BLaER1 treated with 17β-estradiol and CSF1 and Interleukin-3, amounts not matched to agents 10 nM and 100 nM (cell line): ENCODE data around the gene LRRC7.

Experiments
- H3K27ac ChIP-seq, 11 experiments: shearing (Covaris generic); formaldehyde crosslinking; 2 replicates each; pipeline ENCODE4 v1.8.1; 2022
- H3K27me3 ChIP-seq, 11 experiments: shearing (Covaris generic); formaldehyde crosslinking; 2 replicates each; pipeline ENCODE4 v1.8.1; 2022
- H3K36me3 ChIP-seq, 11 experiments: shearing (Covaris generic); formaldehyde crosslinking; 2 replicates each; pipeline ENCODE4 v1.8.1; 2022
- H3K4me1 ChIP-seq, 10 experiments: shearing (Covaris generic); formaldehyde crosslinking; 2 replicates each; pipeline ENCODE4 v1.8.1; 2022
- H3K4me2 ChIP-seq, 11 experiments: shearing (Covaris generic); formaldehyde crosslinking; 2 replicates each; pipeline ENCODE4 v1.8.1; 2022
- H3K4me3 ChIP-seq, 10 experiments: shearing (Covaris generic); formaldehyde crosslinking; 2 replicates each; pipeline ENCODE4 v1.8.1; 2022
- H3K9ac ChIP-seq, 11 experiments: shearing (Covaris generic); formaldehyde crosslinking; 2 replicates each; pipeline ENCODE4 v1.8.1; 2022
- H3K9me3 ChIP-seq, 11 experiments: shearing (Covaris generic); formaldehyde crosslinking; replicated peaks in 1 of 11; 2 replicates each; pipeline ENCODE4 v1.8.1; 2022
- H4K20me1 ChIP-seq, 11 experiments: shearing (Covaris generic); formaldehyde crosslinking; 2 replicates each; pipeline ENCODE4 v1.8.1; 2022
- Cebpa-rat ChIP-seq, 11 experiments: shearing (Covaris generic); IDR thresholded peaks; 2 replicates each; pipeline ENCODE4 v1.8.1; 2022

The LRRC7 gene

GRCh38 chr1:69567652-69568420 is at the start of gene LRRC7:
Gene LRRC7 (plus strand): TSS chr1:69567922. CDS start chr1:69568640, 718 bp downstream.
- peaks cover 16 to 27% (median 18%) of the 10 kb centered on the region in 11 experiments for H3K9me3 ChIP-seq
- no peaks in the 10 kb centered on the region for H4K20me1 ChIP-seq
- H3K4me2 ChIP-seq: no peak within 1 kb of the TSS
- H3K9ac ChIP-seq: no peak within 1 kb of the TSS
- H3K4me3 ChIP-seq: no peak within 1 kb of the TSS
- no peak for TF ChIP-seq Cebpa-rat (IDR thresholded peaks at IDR 0.05)
- no peaks in the 10 kb centered on the region for H3K27me3 ChIP-seq
- no peaks in the 10 kb centered on the region for H3K4me1 ChIP-seq
- no peak within 1 kb of the TSS for H3K27ac ChIP-seq
- no peaks in the 10 kb centered on the region for H3K36me3 ChIP-seq

GRCh38 chr1:69519006-69519405 is 48.7 kb upstream of the LRRC7 start:
- Histone ChIP-seq H3K9ac (no peak overlapping the region), H3K27me3 (no peaks in the 10 kb centered on the region), H3K4me1 (no peaks in the 10 kb centered on the region), H3K4me2 (no peak overlapping the region), H3K27ac (no peak overlapping the region), H3K9me3 (no peaks in the 10 kb centered on the region), H3K4me3 (no peak overlapping the region), H4K20me1 (no peaks in the 10 kb centered on the region), H3K36me3 (no peaks in the 10 kb centered on the region)
- no peak for TF ChIP-seq Cebpa-rat (IDR thresholded peaks at IDR 0.05)

DNA sequence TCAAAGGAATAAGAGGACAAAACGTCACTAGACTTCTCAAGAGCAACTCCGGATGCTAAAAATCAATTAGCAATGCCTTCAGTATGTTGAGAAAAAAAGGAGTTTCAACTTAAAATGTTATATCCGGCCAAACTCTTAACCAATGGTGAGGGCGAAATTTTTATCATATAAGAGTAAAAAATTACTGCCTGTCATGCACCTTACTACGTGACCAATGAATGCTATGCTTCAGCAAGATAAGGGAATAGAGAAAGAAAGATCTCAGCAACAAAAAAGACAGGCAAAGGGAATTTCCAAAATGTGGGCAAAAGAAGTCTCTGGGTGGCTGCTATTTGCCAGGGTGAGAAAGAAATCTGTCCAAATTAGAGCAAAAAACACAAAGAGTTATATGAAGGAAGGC is 47.4 kb upstream of the LRRC7 start:
- Histone ChIP-seq H3K4me3 (no peak overlapping the region), H3K36me3 (no peaks in the 10 kb centered on the region), H3K4me2 (no peak overlapping the region), H4K20me1 (no peaks in the 10 kb centered on the region), H3K27me3 (no peaks in the 10 kb centered on the region), H3K4me1 (no peaks in the 10 kb centered on the region), H3K9ac (no peak overlapping the region), H3K27ac (no peak overlapping the region), H3K9me3 (no peaks in the 10 kb centered on the region)
- TF ChIP-seq Cebpa-rat (IDR thresholded peaks at IDR 0.05): no peak

GRCh38 chr1:69523032-69523431 is 44.7 kb upstream of the LRRC7 start:
- Histone ChIP-seq H3K9ac (no peak overlapping the region), H3K9me3 (peaks cover 0 to 10% (median 0%) of the 10 kb centered on the region in 11 experiments; a peak in 2 of 22 replicates), H3K27ac (no peak overlapping the region), H3K4me3 (no peak overlapping the region), H3K27me3 (no peaks in the 10 kb centered on the region), H3K4me2 (no peak overlapping the region), H4K20me1 (no peaks in the 10 kb centered on the region), H3K36me3 (no peaks in the 10 kb centered on the region), H3K4me1 (no peaks in the 10 kb centered on the region)
- no peak for TF ChIP-seq Cebpa-rat (IDR thresholded peaks at IDR 0.05)

DNA sequence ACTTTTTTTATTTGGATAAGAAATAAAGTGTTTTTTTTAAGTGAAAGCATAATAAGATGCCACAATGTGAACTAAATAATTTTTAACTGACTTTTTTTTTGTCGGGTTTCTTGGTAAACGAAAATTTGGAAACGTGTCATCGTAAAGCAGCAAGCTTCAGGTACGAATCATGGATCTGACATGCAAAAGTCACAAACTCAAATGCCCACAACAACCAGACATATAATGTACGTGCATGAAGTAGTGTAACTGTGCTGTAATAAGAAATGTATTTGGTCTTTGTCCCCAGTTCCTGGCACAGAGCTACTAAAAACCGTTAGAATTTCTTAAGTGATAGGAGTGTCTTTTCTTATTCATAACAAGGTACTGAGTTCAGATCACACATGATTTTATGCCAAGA is 44.3 kb upstream of the LRRC7 start:
- H3K27me3 ChIP-seq: no peaks in the 10 kb centered on the region
- H3K9me3 ChIP-seq: peaks cover 0 to 10% (median 0%) of the 10 kb centered on the region in 11 experiments; a peak in 2 of 22 replicates
- no peaks in the 10 kb centered on the region for H3K4me1 ChIP-seq
- no peak overlapping the region for H3K9ac ChIP-seq
- no peaks in the 10 kb centered on the region for H4K20me1 ChIP-seq
- H3K4me3 ChIP-seq: no peak overlapping the region
- no peak for TF ChIP-seq Cebpa-rat (IDR thresholded peaks at IDR 0.05)
- no peaks in the 10 kb centered on the region for H3K36me3 ChIP-seq
- H3K27ac ChIP-seq: no peak overlapping the region
- H3K4me2 ChIP-seq: no peak overlapping the region

DNA sequence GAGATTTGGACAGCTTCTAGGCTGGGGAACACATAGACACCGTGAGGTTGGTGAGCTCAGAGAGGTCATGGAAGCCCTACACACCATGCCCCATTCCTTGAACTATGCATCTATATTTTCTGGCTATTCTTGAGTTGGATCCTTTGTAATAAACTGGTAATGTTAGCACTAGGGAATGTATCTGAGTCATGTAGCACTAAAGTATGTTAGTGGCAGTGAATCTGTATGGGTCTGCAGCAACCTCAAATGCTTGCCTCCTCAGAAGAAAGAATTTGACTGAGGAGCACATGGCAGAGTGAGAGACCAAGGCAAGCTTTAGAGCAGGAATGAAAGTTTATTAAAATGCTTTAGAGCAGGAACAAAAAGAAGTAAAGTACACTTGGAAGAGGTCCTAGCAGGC is 43.7 kb upstream of the LRRC7 start:
- H3K27ac ChIP-seq: no peak overlapping the region
- peaks cover 0 to 10% (median 0%) of the 10 kb centered on the region in 11 experiments; a peak in 2 of 22 replicates for H3K9me3 ChIP-seq
- no peak overlapping the region for H3K9ac ChIP-seq
- no peak overlapping the region for H3K4me2 ChIP-seq
- no peaks in the 10 kb centered on the region for H3K4me1 ChIP-seq
- H3K36me3 ChIP-seq: no peaks in the 10 kb centered on the region
- TF ChIP-seq Cebpa-rat (IDR thresholded peaks at IDR 0.05): no peak
- no peak overlapping the region for H3K4me3 ChIP-seq
- H4K20me1 ChIP-seq: no peaks in the 10 kb centered on the region
- H3K27me3 ChIP-seq: no peaks in the 10 kb centered on the region

DNA sequence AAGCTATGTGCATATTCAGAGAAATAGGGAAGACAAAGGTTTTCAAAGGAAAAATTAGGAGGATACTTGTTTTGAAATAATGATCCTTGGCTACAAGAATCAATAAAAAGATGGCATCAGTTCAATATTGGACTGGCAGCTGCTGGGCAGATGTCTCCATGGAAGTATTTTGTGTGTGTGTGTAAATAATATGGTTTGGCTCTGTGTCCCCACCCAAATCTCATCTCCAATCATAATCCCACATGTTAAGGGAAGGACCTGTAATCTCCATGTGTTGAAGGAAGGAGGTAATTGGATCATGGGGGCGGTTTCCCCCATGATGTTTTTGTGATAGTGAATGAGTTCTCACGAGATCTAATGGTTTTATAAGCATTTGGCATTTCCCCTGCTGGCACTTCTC is 40.4 kb upstream of the LRRC7 start:
- H3K4me1 ChIP-seq: no peaks in the 10 kb centered on the region
- no peak overlapping the region for H3K9ac ChIP-seq
- no peak overlapping the region for H3K4me2 ChIP-seq
- H3K36me3 ChIP-seq: no peaks in the 10 kb centered on the region
- H3K27ac ChIP-seq: no peak overlapping the region
- peaks cover 0 to 10% (median 0%) of the 10 kb centered on the region in 11 experiments; a peak in 2 of 22 replicates for H3K9me3 ChIP-seq
- no peak for TF ChIP-seq Cebpa-rat (IDR thresholded peaks at IDR 0.05)
- H3K4me3 ChIP-seq: no peak overlapping the region
- H4K20me1 ChIP-seq: no peaks in the 10 kb centered on the region
- no peaks in the 10 kb centered on the region for H3K27me3 ChIP-seq

- Histone ChIP-seq H3K9me3 (peaks cover 0 to 10% (median 0%) of the 10 kb centered on the region in 11 experiments; a peak in 2 of 22 replicates), H3K4me1 (no peaks in the 10 kb centered on the region), H3K4me3 (no peak overlapping the region), H3K9ac (no peak overlapping the region), H3K36me3 (no peaks in the 10 kb centered on the region), H4K20me1 (no peaks in the 10 kb centered on the region), H3K4me2 (no peak overlapping the region), H3K27ac (no peak overlapping the region), H3K27me3 (no peaks in the 10 kb centered on the region)
- TF ChIP-seq Cebpa-rat (IDR thresholded peaks at IDR 0.05): no peak
Measured at GRCh38 chr1:69528376-69528775, 39.3 kb upstream of the LRRC7 start.

- Histone ChIP-seq H3K27me3 (no peaks in the 10 kb centered on the region), H3K4me2 (no peak overlapping the region), H3K9ac (no peak overlapping the region), H3K36me3 (no peaks in the 10 kb centered on the region), H3K27ac (no peak overlapping the region), H3K4me1 (no peaks in the 10 kb centered on the region), H3K4me3 (no peak overlapping the region), H4K20me1 (no peaks in the 10 kb centered on the region), H3K9me3 (no peaks in the 10 kb centered on the region)
- TF ChIP-seq Cebpa-rat (IDR thresholded peaks at IDR 0.05): no peak
Measured at GRCh38 chr1:69533343-69533742, 34.4 kb upstream of the LRRC7 start.

GRCh38 chr1:69534829-69535228 is 32.9 kb upstream of the LRRC7 start:
- no peaks in the 10 kb centered on the region for H3K27me3 ChIP-seq
- H3K4me1 ChIP-seq: no peaks in the 10 kb centered on the region
- no peak overlapping the region for H3K4me3 ChIP-seq
- no peaks in the 10 kb centered on the region for H3K9me3 ChIP-seq
- H3K27ac ChIP-seq: no peak overlapping the region
- H3K36me3 ChIP-seq: no peaks in the 10 kb centered on the region
- H3K9ac ChIP-seq: no peak overlapping the region
- H4K20me1 ChIP-seq: no peaks in the 10 kb centered on the region
- TF ChIP-seq Cebpa-rat (IDR thresholded peaks at IDR 0.05): no peak
- no peak overlapping the region for H3K4me2 ChIP-seq
